Stimulated activated CD8-positive, alpha-beta memory T cell treated with anti-CD3 and anti-CD28 coated beads, Interleukin-7, amount 100 ng/mL, for 48 hours (primary cell): ENCODE data around the gene NEK5.
"Not testable (repeated sequence)": the region's sequence is repeated elsewhere in the genome, so short reads cannot be mapped to it uniquely, and the experiment has no call there.

Experiments
- DNase-seq, 2 donors: peaks; one replicate each; pipeline ENCODE4 v3.0.0-alpha.2; 2020; ENCODE audit warnings: low read depth in 1 of 2; ENCODE audit errors: extremely low read depth in 1 of 2

NEK5 gene

DNA sequence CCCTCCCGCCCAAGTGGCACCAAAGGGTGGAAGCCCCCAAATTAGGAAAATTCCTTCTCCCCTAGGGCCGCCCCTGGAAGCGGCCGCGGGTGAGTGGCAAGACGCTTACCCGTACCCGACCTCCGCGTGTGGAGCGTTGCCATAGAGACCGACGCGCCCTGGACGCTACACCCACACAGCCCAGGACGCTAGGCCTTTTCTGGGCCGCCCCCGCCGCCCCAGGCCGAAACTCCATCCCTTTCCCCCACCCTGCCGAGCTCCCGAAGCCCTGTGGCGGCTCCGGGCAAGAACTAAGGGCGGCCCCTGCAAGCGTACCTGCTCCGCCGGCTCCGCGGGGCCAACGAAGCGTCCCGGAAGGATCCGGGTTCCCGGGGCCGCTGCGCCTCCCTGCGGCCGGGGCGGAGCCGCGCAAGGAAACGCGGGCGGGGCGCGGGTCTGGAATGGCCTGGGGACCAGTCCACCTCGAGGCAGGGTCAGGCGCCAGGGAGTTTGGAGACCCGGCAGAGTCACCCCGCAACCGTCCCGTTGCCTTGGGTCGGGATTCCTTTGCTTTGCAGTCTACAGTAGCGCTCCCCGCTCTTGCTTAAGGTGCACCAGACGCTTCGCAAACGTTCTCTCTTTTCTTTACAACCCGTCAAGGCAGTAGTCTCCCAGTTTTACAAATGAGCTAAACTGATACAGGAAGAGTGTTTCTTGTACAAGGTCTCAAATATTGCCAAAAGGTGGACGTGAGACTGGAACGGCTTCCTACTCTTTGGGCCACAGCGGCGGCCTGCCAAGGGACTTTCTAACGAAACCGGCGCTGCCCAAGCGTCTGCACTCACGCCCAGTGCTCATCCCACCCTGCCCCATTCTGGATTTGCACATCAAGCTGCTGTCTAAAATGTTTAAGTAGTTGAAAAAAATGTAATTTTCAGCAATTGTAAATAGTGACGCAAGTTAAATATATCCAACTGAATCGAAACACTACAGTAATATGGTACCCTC is at the start of gene NEK5:
TSS of gene NEK5 (minus strand) at position 360 of the 987 bp plus-strand sequence. CDS start 1,591 bp downstream, outside the sequence.
- DNase-seq = peak; percentile 8 to 26

GRCh38 chr13:52177276-52177675 is 48.4 kb upstream of the NEK5 start:
- DNase-seq = no peak

DNA sequence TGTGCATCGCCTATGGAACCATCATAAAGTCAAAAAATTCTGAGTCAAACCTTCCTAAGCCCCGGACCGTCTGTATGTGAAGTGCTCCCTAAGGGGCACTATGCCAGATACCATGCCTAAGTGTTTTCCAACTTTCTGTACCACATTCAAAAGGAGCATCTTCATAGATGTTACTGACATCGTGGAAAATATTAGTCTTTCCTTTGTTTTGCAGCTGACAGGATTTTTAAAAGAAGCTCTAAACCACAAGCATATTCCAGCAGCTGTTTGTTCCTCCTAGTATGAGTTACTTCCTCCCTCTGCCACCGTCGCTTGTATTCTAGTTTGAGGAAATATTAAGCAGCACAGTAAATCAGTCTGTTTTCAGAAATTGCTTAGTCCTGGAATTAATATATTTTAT is 45.1 kb upstream of the NEK5 start:
- not testable (repeated sequence) for DNase-seq

DNA sequence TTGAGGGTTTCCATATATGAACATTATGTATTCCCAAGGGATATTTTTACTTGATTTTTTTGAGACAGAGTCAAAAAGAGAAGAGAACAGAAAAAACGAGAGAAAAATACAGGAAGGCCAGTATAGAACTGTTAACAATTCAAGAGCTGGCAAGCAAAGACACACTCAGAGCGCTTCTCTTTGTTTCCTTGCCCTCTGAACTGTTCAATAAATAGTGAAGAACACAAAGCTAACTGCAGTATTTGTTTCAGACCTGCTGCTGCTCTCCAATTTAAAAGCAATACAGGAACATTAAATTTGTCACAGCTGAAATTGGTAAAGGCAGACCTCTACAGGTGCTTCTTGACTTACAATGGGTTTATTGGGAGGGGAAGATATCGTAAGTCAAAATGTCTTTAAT is 44.5 kb upstream of the NEK5 start:
- DNase-seq = no peak

GRCh38 chr13:52171686-52172085 is 42.8 kb upstream of the NEK5 start:
- not testable (repeated sequence) for DNase-seq

DNA sequence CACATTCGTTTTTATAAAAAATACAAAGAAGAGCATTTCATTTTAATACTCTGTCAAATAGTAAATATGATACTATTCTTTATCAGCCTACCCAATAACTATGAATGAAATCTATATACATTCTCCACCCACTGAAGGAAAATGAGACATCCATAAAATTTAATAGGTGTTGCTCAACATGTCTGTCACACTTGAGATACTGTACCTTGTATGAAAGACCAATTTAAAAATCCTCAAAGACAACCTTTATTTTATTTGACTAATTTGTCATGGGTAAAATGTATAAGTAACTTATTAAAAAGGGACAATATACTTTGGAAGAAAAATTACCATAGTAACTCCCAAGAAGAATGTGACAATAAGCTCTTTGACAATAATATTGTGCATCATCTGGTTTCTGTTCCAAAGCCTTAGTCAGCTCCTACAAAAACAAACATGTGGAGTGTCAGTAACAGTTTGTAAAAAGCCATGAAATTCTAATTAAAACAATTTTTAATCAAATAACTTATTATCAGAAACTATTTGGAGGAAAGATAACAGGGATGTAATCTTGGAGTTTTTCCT is 42.0 kb upstream of the NEK5 start:
- not testable (repeated sequence) for DNase-seq

GRCh38 chr13:52169839-52170238 is 41.0 kb upstream of the NEK5 start:
- no peak for DNase-seq

DNA sequence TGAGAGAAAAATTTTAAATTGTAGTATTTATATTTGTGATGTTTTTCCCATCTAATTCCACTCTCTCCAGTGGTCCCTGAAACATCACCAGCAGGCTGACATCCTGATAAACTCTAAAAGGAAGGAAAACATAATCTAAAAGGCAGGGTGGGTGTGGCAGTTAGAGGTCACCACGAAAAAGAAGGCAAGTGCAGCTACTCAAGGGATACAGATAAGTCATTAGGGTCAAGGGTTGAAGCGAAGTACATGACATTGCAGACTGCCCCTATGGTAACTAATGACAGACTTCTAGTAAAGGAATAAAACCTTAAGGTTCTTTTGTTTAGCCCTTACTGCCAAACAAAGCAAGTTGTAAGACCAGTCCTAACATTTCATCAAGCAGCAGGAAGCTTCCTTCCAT is 36.5 kb upstream of the NEK5 start:
- no peak for DNase-seq

DNA sequence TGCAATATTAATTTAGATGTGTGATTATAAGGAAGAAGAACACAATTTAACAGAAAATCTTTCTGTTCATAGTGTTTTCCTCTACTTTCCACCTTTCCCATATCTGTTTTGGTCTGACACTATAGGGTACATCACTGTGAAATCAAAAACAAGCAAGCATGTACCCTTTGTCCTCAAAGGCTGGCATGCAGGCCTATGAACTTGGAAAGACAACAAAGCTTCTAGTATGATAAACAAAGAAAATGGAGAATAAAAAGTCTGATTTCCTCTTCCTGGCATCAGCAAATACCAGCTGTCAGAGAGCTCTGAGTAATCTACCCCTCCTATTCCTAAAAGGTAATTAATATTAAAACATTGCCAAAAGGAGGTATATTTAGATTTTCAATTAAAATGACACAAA is 36.1 kb upstream of the NEK5 start:
- DNase-seq = no peak

DNA sequence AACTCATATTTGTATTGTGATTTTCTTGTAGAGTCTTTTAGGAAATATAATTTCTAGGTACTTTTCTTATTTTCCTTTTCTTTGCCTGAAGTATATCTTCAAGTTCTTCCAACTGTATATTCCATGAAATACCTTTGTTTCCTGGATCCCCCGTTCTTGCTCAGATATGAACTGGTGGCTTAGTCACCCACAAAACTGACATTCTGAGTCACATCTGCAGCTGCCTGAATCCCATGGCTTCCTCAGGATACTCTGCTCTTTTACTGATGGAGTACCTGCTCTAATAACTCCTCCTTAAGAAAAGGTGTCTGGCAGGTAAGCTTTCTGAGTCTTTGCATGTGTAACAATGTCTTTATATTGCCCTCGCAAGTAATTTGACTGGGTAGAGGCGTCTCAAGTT is 35.0 kb upstream of the NEK5 start:
- DNase-seq = not testable (repeated sequence)

GRCh38 chr13:52162279-52163101 is 33.6 kb upstream of the NEK5 start:
- DNase-seq = no peak

DNA sequence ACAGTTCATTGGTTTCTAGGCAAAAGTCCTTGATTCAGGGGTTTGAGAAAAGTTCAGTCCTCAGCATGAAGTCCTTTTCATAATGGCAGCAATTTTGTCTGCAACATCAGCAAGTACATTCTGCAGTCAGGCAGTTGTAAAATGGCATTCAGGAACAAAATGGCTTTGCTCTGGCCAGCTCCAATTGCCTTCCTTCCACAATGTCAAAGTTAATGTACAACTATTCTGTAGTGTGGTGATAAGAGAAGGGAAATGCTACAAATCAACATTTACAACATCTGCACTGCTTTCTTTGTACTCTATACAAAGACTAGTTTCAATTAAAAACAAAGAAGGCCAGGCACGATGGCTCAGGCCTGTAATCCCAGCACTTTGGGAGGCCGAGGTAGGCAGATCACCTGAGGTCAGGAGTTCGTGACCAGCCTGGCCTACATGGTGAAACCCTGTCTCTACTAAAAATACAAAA is 32.3 kb upstream of the NEK5 start:
- DNase-seq = no peak

DNA sequence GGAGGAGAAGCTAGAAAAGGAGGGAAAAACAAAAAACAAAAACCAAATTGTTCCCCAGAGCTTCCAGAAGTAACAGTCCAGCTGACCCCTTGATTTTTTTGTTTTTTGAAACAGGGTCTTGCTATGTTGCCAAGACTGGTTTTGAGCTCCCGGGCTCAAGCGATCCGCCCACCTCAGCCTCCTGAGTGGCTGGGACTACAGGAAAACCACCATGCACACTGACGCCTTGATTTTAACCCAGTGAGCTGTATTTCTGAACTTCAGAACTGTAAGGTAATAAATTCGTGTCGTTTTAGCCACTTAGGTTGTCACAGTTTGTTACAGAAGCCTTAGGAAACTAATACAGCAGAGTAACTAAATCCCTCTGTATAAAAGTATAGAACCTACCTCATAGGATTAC is 31.6 kb upstream of the NEK5 start:
- no peak for DNase-seq

DNA sequence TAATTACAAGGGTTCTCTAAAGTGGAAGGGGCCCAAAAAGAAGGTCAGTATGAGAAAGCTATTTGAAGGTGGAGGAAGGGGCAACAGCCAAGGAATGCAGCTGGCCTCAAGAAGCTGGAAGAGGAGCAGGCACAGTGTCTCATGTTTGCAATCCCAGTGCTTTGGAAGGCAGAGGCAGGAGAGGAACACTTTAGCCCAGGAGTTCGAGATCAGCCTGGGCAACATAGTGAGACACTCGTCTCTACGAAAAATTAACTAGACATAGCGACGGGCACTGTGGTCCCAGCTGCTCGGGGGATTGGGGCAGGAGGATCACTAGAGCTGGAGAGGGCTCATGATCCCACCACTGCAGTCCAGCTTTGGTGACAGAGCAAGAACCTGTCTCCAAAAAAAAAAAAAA is 31.2 kb upstream of the NEK5 start:
- DNase-seq = no peak

DNA sequence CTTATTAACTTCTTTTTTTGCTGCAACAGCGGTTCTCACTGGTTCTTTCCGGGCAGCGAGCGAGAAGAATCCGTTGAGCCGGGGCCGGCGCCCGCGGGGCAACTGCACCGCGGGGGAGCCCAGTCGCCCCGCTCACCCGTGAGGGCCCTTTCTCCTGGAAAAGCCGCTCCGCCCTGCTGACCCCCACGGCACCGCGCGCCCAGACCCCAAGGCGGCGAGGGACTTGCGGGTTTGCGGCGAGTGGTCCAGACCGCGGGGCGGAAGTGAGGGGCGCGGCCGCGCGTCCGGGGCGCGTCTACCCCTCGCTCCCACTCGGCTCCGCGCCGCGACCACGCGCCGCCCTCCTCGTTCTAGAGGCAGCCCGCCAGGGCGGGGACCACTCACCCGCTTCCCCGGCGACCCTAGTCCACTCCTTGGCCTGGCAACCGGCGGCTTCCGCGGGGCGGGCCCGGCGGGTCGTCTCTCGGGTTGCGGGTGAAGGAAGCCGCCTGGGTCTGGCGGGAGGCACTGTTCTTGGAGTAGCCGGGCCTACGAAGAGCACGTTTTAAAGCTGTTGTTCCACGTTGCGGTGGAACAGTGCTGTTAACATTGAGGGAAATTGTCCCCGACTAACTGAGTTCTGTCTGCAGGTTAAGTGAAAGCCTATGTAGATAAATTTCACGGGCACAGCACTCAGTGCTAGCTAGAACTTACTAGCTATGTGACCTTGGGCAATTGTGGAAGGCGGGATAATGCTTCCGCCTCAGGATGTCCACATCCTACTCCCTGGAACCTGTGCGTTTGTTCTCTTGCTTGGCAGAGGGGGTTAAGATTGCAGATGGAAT is 30.5 kb upstream of the NEK5 start, which contains the start of gene NEK3:
TSS of gene NEK3 (minus strand) at position 439 of the 824 bp plus-strand sequence. CDS start 3,406 bp downstream, outside the sequence.
- DNase-seq = peak; percentile 14 to 18

GRCh38 chr13:52158629-52159158 is 29.8 kb upstream of the NEK5 start:
- peak in 1 of 2 donors; percentile 1 for DNase-seq

DNA sequence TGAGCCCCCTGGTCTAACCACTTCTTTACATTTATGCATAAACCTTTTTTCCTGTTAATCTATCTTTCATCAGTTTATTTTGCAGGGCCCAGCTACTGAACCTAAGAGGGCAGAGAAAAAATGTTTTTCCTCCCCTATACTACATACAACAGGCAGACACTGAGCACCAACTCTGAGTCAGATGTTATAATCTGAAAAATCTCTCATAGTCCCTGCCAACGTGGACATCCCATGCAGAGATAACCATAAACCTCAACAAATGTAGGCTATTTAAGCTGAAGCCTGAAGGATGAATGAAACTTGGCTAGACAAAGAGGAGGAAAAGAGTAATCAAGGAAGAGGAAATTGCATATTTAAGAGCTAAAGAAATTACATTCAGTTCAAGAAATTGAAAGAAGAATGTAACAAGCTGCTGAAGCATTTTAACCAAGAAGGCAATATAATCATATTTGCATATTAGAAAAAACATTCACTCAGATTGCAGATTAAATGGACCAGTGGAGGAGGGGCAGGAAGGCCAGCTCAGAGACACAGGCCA is 27.9 kb upstream of the NEK5 start:
- no peak for DNase-seq

- DNase-seq = no peak
Measured at GRCh38 chr13:52155177-52155576, 26.3 kb upstream of the NEK5 start.

- no peak for DNase-seq
Measured at GRCh38 chr13:52147225-52147624, 18.4 kb upstream of the NEK5 start.

- no peak for DNase-seq
Measured at GRCh38 chr13:52141299-52141698, 12.4 kb upstream of the NEK5 start.
